Inferior parietal cortex (tissue), 1 donor: ENCODE data around the gene DDX17.

ENCODE experiments used
- DNase-seq: peaks from one replicate; pipeline ENCODE4 v3.0.0-alpha.2; 2016; ENCODE audit errors: extremely low spot score

DDX17 gene

DNA sequence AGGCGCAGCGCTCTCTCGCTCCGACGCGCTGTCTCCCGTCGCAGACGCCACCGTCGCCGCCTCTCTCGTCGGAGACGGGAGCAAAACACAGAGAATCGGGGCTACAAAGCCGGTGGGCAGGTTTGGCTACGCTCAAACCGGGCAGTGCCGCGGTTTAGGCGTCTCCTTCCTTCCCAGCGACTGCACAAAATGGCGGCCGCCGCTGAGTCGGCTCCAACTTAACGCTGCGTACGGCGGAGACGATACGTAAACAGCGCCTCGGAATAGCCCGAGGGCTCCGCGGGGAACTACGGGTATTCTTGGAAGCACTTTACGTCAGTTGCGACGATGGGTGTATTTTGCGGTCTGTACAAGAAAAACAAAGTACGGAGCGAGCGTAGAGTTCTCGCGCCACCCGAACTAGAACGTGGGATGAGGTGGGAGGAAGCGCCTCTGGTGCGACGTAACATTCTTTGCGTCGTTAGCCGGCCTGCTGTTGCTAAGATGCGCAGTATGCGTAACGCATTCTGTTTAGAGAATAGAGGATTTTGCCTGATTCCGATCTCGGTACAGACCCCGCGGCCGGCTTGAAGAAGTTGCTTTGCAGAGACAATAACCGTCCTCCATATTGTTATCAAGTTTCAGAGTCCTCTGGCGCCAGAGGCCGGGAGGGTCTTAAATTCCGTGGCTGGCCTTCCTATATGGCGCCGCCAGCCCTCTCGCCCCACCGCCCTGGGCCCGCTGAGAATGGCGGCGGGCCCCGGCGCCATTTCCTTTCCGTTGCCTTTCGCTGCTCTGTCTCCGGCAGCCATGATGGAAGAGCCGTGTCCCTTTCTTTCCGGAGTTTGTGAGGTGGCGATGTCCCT is at the start of gene DDX17:
Gene DDX17, minus strand, starts transcription at position 194 of the 845 bp plus-strand sequence.
- DNase-seq = peak; percentile 99

DNA sequence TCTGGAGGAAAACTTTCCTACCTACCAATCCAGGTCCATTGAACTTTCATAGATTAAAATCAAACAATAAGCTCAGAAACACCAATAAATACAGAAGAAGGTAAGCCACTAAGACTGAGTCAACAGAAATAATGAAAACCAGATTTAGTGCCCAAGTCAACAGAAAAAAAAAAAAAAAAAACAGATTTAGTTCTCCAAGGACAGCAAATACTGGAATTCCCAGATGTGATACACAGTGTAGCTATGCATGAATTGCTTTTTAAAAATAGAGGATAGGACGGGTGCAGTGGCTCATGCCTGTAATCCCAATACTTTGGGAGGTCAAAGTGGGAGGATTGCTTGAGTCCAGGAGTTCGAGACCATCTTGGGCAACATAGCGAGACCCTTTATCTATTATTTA is 48.2 kb upstream of the DDX17 start:
- no peak for DNase-seq

DNA sequence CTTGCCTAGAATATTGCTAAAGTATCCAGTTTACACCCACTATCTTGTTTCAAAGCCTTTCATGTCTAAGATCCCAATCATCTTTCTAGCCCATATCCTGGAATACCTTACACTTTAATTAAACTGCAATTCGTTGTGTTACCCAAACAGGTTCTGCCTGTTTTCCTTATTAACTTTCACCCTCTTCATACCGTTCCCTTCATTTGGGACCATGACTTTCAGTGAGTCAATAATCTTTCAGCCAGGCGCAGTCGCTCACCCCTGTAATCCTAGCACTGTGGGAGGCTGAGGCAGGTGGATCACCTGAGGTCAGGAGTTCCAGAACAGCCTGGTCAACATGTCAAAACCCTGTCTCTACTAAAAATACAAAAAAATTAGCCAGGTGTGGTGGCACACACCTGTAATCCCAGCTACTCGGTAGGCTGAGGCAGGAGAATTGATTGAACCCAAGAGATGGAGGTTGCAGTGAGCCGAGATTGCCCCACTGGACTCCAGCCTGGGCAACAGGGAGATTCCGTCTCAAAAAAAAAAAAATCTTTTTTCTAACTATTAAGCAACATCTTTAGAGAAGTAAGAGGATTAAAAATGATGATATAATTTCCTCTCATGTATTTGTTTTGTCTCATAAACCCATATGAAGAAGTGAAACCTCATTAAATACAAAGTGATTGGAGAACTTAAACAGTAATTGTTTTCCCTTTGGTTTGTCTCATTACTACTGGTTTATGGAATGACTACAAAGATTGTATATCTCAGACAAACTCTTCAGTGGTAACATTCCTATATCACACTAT is 43.2 kb upstream of the DDX17 start:
- DNase-seq = no peak

GRCh38 chr22:38540701-38541100 is 34.6 kb upstream of the DDX17 start:
- no peak for DNase-seq

DNA sequence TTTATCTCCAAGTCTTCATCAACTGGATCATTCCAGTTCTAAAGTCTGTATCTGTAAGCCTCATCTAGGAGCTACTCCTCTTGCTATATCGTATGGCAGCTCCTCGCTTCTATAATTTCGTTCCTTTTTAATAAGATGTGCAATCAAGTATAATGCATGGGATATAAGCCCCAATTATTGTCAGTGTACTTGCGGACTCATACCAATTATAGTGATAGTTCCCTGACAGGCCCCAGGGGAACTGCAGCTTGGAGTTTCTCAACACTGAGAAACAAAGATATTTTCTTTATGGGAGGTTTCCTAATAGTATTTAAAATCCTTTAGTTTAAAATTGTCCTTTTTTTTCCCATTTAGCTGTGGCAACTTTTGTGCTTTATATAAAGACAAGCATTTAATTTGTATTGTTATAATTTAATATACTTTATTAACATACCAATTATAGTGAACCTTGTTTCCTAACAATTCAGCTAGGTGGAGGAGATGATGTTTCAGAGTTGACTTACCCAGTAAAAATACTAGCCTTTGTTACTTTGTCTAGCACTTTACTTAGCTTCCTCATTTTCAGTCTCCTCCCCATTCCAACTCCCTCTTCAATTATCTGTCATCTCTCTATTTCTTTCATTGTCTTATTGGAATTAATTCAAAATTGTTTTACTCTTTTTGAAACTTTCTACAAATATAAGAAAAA is 25.3 kb upstream of the DDX17 start:
- DNase-seq = no peak

- DNase-seq = no peak
These were observed 18.3 kb upstream of the DDX17 start for GRCh38 chr22:38524429-38524828.

DNA sequence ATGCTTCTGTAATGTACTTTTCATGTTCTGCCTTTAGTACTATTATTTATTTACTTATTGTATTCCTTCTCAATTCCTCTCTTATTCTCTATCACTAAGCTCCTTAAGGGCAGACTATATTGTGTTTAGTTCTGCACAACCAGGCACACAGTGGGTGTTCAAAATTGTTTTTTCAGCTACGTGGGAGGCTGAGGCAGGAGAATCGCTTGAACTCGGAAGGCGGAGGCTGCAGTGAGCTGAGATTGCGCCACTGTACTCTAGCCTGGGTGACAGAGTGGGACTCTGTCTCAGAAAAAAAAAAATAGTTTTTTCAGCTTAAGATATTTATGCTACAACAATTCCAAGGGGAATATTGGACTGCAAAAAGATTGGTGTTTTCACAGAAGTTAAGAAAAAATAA is 17.4 kb upstream of the DDX17 start:
- DNase-seq = no peak

DNA sequence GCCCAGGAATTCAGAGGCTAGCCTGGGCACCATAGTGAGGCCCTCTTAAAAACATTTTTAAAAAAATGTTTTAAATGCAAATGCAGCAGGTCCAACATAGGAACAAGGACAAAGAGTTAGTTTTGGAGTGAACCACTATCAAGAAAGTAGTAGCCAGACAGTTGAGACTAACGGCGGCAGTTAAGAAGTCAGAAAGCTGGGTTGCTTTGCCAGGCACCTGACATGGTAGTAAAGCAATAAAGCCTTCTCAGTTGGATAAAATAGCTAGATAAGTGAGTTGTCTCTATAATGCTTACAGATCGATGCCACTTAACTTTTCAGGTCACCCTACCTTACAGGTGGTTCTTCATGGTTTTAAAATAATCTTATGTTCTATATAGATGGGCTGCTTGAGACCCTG is 16.9 kb upstream of the DDX17 start:
- no peak for DNase-seq

- no peak for DNase-seq
These were observed 13.5 kb upstream of the DDX17 start for GRCh38 chr22:38519453-38520250.

DNA sequence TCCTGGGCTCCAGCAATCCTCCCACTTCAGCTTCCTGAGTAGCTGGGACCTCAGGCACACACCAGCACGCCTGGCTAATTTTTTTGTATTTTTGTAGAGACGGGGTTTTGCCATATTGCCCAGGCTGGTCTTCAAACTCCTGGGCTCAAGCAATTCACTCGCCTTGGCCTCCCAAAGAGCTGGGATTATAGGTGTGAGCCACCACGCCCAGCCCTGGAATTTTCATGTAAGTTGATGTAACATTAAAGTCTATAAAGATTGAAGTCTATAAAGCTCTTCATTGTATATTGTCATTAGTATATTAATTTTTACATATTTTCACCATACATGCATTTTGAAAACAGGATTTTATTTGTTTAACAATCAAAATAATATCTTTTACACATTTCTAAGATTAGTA is 12.5 kb upstream of the DDX17 start:
- DNase-seq = no peak

DNA sequence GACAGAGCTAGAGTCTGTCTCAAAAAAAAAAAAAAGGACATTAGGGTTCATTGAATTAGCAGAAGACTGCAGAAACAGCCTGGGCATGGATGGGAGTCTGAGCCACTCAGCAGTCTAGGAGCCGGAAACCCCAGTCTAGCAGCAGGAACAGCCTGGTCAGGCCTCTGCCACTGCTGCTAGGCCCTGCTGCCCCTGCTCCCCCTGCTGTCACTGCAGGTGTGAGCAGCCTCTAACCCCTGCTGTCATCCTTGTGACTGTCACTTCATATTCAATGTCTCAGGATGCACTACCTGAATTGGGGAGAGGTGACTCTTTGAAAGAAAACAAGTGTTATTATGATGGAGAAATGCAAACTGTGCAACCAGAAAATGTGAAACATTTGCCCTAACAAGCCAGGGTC is 7.0 kb upstream of the DDX17 start:
- DNase-seq = no peak

- no peak for DNase-seq
These were observed 4.4 kb upstream of the DDX17 start for GRCh38 chr22:38510416-38510970.

GRCh38 chr22:38505541-38506117 is 482 bp downstream of the DDX17 start:
- peak; percentile 72 for DNase-seq

DNA sequence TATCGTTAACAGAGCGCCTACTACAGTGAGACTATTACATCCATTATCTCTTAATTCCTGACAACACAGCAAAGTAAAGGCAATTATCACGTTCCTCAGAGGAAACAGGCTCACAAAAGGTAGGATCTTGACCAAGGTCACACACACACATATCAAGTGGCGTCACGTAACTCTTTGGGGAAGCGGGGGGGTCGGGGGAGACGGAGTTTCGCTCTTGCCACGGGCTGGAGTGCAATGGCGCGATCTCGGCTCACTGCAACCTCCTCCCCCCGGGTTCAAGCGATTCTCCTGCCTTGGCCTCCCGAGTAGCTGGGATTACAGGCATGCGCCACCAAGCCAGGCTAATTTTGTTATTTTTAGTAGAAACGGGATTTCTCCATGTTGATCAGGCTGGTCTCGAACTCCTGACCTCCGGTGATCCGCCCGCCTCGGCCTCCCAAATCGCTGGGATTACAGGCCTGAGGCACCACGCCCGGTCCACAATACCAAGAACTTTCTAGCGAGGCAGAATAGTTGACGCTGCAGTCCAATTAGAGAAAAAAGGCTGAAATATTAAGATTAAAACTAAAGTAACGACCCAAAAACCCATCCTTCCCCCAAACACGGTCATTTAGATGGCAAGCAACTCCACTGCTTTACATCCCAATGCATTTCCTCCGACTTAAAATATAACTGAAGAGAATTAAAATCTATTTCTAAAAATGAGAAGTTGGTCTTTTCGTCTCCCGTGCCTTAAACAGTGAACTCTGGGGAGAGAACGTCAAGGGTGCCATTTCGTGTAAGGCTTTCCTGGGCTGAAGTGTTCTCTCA is 1.2 kb downstream of the DDX17 start:
- no peak for DNase-seq

- no peak for DNase-seq
These were observed 3.1 kb downstream of the DDX17 start for GRCh38 chr22:38503021-38503420.

GRCh38 chr22:38501797-38502672 is 4.1 kb downstream of the DDX17 start:
- DNase-seq = no peak

- no peak for DNase-seq
These were observed 8.2 kb downstream of the DDX17 start for GRCh38 chr22:38497869-38498268.

DNA sequence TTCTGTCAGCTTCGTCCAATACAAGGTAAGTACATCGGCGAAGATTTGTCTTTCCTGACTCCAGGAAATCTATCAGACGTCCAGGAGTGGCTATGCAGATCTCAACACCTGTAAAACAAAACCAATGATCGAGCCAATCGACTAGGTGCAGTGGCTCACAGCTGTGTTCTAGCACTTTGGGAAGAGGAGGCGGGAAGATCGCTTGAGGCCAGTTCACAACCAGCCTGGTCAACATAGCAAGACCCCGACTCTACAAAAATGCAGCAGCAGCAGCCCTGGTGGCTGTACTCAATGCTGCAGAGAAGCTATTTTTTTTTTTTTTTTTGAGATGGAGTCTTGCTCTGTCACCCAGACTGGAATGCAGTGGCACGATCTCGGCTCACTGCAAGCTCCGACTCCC is 11.2 kb downstream of the DDX17 start:
- no peak for DNase-seq

GRCh38 chr22:38494498-38494897 is 11.6 kb downstream of the DDX17 start:
- DNase-seq = no peak
